NCI-H2227 (cell line): ENCODE data around the gene GPRC5B.

Source experiments
- DNase-seq: peaks from one replicate; lab custom pipeline; 2025; ENCODE audit not compliant: unreplicated experiment; lab: John Stamatoyannopoulos, UW

GPRC5B gene

DNA sequence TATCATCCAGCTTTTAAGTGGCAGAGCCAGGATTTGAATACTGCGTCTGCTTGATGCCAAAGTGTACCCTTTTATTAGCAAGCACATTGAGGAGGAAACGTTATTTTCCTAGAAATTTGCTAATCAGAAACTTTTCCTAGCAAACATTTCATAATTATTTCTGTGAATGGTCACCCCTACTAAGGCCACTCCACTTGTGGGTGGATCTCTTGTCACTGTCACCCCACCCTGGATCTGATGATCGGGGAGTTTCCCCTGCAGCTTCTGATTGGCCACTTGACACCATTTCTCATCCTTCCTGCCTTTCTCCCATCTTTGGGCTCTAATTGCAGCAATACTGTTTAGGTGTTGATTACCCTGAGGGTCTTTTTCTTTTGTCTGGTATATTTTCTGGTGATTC lies 35.9 kb downstream of the GPRC5B start:
- no peak for DNase-seq

DNA sequence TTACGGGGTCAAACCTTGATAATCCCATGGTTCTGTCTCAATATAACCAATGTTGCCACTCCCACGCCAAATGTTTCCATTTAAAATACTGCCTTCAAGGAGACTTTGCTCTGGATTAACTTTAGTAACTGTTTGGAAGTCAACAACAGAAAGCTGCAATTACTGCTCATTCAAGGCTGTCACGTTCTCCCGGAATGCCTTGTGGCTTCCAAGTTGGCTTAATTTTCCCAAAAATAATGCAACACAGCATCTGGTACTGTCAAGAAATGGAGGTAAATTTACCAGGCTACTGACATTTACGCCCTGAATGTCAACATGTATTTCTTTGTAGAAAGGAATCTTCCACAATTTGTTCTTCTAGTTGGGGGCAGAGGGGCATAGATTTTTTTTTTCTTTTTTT lies 38.2 kb downstream of the GPRC5B start:
- DNase-seq = no peak

DNA sequence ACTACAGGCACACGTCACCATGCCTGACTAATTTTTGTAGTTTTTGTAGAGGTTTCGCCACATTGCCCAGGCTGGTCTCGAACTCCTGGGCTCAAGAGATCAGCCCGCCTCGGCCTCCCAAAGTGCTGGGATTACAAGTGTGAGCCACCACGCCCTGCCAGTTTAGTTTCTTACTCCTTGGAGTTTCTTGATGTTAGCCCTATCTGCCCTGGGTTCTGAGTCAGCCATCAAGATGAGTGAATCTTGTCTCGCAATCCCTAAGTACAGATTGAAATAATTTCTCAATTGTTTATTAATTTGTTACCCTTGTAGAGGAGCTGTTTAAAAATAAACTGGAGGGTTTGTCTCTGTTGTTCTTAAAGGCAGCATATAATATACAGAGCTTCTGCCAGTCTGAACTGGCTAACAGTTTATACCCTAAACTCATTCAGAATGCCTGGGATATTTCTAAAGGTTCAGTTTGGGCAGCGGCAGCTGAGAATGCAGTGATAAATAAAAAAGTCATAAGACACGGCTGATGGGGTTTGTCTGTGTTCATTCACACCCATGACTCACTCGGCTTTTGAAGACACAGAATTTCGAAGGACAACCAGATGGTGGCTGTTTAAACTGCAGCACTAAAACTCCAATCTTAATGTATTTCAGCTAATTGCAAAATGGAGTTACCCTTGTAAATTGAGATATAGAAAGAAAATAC lies 39.6 kb downstream of the GPRC5B start:
- DNase-seq = no peak

DNA sequence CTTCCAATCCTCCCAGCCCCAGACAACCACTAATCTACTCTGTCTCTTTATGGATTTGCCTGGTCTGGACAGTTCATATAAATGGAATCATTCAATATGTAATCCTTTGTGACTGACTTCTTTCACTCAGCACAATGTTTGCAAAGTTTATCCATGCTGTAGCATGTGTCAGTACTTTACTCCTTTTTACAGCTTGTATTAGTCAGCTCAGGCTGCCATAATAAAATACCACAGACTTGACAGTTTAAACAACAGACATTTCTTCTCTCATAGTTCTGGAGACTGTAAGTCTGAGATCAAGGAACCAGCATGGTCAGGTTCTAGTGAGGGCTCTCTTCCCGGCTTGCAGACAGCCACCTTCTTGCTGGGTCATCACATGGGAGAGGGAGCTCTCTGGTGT lies 41.3 kb downstream of the GPRC5B start:
- no peak for DNase-seq

DNA sequence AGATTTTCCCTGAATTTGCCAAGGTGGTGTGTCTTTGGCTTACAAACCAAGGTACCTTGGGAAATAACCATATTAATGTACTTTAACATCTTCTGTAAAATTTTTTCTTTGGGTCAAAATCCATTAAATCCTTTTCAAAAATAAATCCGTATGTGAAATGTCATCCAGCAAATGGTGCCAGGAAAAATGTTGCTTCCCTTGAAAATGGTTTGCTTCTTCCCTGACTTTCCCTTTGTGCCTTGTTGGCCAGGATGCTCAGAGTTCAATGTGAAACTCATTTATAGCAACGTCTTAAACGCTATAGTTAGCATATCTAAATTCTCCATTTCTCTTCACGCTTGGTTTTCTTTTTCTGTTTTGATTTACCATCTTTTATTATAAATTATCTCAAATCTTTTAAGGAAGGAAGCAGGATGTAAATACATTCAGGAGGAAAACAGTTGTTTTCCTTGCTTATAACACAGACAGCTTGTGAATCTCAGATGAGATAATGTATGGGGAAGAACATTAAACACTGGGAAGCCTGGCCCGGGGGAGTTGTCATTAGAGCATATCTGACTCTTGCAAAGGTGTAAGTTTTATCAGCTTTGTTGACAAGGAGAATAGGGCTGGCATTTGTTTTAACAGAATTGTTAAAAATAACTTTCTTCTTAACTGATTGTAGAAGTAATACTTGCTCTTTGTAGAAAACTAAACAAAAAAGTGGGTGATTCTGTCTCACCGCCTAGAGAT lies 42.1 kb downstream of the GPRC5B start:
- no peak for DNase-seq

DNA sequence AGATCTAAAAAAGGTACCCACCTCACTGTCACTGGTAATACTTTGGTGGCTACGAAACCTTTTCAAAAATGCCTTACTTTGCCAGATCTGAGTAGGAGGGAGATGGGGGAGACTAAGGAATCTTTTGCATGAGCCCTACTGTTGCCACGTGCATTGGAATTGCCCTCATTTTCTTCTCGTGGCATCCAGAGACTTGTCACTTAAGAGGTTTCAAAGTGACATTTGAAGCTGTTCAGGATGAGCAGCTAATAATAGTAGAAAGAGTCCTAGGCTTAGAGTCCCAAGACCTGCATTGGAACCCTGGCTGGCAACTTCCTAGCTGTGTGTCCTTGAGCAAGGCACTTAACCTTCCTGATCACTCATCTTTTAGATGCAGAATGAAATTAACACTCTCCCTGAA lies 43.5 kb downstream of the GPRC5B start:
- no peak for DNase-seq

DNA sequence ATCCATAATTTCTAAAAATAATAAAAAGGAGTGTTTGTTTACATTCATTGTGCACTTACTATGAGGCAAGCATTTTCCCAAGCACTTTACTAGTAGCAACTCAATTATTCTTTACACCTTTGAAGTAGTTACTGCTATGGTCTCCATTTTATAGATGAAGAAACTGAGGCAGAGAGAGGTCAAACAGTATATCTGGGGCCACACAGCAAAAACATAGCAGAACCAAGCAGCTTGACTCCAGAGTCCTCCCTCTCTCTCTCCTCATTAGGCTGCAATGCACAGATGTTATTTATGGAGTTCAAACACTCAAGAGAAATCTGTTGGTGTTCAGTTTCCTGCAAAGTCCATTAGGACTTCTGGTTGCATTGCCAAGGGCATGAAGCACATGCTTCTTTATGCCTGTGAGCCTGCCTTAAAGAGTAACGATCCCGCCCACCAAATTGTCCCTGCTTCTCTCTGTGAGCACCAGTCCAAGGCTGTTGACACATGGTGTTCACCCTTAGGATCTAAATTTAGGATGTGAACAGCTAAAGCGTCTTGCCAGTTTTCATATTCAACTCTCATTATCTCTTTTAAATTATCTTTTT lies 44.0 kb downstream of the GPRC5B start:
- peak; percentile 81 for DNase-seq

DNA sequence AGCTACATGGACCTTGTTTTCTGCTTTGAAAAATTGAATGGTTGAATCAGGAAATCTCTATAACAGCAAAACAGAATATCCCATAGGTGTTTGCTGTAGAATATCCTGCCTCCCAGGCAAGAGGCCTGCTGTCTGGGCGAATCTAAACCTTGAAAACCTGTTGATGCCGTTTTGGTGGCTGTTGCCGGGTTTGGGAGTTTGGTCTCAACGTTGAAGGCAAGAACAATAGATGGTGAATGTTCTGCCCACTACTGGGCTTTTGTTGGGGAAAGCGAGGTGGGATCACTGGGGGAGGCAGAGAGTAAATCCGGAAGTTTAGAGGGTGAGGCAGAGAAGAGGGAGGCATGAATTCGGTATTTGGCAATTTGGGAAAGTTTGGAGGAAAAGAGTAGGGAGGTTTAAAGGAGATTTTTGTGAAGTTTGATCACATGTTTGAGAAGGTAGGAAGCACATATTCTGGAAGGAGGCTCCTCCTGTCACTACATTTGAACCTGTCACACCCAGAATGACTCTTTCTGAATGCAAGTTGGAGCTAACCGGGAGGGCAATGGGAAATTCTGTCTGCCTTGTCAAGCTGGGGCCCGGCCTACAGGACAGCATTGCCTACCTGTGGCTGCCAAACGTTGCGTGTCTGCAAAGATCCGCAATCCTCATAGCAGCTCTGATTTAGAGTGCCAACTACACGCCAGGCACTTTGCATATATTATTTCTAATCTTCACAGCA lies 46.5 kb downstream of the GPRC5B start:
- DNase-seq = no peak

DNA sequence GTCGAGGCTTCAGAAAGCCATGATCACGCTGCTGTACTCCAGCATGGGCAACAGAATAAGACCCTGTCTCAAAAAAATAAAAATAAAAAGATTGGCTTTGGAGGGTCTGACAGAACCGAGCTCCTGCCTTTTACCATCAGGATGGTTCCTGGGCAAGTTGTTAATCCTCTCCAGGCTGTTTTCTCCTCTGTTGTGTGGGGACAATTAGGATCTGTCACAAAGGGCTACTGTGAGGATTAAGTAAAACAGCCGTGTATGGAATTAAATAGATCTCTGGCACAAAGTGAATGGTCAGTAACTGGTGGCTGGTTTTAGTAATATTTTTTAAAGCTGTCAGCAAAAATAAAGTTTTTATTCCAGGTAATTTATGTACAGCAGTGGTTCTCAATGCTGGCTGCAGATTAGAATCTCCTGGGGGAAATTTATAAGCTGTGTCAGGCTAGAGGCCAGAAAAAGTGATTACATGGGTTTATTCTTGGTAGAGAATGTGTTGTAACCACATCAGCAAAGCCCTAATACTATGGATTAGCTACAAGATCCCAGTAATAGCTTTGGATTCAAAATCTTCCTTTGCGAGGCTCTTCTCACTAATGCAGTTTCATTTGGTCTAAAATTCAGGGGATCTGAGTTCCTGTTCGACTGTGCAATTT lies 47.2 kb downstream of the GPRC5B start:
- DNase-seq = no peak

DNA sequence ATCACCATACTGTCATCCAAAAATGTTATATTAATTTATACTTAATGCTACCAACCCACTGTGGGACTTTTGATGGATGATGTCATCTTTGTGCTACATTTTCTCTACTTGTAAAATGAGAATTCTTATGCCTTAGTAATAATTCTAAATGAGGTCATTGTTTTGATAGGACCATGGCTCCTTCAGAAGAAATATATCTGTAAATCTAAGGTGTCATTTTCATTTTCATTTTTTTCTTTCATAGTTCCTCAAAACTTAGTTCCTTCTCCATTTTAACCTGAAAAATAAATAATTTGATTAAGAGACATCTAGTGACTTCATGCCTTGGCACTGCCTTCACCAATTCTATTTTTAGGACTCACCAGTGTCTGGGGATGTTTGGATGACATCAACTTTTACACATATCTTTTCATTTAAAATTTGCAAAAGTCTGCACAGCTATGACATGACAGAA lies 48.7 kb downstream of the GPRC5B start:
- no peak for DNase-seq

DNA sequence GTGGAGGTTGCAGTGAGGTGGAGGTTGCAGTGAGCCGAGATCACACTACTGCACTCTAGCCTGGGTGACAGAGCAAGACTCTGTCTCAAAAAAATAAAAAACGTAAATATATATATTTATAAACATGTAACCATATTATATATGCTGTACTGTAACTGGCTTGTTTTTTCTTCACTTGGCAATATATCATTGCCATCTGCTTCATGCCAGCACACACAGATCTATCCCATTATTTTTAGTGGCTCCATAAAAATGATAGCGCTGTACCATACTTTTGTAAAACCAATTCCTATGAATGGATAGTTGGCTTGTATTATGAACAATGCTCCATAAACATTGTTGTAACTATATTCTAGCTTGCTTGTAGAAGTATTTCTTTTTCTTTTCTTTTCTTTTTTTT lies 49.5 kb downstream of the GPRC5B start:
- DNase-seq = no peak

DNA sequence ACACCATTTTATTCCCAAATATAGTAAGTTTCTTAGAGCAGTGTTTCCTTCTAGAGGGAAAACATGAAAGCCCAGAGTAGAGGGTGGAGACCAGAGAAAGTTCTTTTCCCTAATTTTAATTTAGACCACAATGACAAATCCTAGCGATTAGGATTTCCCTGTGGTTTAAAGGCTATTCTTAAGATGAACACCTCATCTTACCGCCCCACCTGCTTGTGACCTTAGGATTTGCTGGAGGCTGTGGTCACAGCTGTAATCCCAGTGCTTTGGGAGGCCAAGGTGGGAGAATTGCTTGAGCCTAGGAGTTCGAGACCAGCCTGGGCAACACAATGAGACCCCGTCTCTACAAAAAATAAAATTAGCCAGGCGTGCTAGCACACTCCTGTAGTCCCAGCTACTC lies 51.1 kb downstream of the GPRC5B start:
- DNase-seq = no peak

DNA sequence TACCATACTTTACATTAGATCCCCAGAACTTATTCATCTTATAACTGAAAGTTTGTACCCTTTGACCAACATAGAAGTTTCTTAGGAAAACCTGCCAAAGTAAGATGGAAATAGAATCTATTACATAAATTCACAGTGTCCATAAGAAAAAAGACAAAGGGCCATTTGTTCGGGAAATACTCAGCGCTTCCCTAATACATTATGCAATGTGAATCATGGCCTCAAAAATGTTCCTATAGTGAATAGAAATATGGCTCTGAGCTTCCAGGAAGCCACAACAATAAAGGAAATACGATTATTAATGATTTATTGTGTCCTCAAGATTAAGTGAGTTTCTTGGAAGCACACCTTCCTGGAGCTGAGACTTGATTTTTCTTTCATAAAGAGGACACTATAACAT lies 51.5 kb downstream of the GPRC5B start:
- DNase-seq = no peak

DNA sequence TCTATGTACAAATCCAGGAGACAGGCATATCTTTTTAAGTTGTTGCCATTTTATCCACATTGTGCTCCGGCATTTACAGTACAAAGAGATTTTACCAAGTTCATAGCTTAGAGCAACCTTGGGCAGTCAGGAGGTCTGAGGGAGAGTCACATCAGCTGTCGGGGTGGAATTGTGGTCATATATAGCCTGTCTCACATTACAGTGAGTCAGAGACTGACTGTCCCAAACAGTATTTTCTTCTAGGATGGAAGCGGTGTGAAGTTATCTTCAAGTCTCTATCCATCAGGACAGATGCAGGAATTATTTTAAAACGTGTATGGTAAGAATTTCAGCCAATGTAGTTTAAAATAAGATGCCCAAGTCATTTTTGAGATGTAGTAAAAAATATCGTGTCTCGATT lies 53.0 kb downstream of the GPRC5B start:
- DNase-seq = no peak

DNA sequence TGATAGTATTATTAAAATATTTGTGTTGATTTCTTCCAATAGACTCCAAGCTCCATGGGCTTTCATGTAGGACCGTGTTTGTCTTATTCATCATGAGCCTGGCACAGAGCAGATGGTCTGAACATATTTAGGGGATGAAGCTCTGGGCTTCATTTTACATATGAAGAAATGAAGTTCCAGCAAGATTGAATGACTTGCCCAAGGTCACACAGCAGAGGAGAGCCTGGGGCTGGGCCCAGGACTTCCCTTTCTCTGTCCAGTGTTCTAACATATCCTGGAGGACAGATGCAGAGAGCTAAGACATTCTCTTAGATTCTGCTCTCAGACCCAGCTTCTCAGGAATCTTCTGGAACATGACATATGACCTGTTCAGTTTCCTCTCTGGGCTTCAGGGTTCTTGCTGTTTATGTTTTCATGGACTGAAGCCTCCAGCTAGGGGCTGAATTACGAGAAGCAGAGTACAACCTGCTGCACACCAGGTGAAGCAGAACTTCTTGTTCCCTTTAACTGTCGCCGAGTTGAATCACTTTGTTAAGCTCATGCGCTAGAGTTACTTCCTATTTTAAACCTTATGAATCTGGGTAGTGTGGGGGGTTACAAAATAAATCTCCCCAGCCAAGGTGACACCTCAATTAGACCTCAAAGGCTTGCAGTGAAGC lies 53.6 kb downstream of the GPRC5B start:
- DNase-seq = no peak

DNA sequence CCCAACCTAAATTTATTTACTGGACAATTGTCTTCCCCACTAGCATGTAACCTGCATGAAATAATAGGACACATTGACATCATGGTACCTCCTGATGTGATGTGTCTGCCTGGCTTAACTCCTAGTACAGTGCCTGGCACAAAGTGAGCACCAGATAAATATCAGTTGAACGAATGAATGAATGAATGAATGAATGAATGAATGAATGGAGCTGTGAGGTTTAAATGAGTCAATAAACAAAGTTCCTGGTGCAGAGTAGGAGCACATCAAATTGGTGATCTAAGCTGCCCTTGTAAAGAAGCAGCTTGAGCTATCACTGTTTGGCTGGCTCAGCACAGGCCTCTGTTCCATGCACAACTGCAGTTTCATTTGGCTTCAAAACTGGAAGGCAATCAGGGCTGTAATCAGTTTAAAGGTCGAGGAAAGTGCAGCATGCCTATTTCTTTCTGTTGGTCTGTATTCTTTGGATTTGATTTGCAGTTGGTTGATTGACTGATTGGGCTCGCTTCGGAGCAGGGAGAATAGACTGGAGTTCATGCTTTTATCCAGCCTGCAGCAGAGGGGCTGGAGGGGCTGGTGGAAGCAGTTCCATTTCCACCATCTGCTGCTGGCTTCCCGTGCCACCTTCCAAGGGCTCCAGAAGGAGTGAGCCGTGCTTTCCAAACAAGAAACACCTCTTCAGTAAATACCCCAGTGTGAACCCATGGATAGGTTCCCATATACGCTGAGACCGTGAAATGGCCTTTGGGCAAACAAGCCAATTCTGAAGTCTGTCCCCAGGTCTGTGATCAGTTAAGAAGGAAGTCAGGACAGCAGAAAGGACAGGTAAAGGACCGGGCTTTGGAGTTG lies 54.6 kb downstream of the GPRC5B start:
- DNase-seq = no peak

DNA sequence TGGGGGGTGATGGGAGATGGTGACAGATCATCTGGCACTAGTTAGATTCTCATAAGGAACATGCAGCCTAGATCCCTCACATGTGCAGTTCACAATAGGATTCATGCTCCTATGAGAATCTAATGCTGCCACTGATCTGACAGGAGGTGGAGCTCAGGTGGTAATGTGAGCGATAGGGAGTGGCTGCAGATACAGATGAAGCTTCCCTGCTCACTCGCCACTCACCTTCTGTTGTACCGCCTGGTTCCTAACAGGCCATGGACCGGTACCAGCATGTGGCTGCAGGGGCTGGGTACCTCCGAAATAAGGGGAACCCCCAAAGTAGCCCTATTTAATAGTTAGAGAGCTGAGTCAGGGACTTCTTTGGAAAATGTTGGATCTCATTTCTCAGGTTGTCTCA lies 60.4 kb downstream of the GPRC5B start:
- no peak for DNase-seq

DNA sequence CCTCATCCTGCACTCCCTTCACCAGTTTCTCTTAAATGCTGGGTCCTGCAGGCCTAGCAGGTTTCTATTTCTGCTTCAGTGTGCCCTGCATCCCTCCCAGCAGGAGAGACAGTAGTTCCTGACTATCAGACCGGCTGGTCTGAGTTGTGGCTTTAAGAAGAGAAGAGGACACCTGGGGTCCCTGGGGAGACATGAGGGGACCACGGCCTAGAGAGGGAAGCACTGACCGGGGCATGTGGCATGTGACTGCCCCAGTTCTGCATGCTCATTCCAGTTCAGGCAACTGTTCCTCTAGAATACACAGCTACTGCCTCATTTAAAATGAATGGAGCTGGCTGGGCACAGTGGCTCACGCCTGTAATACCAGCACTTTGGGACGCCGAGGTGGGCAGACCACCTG lies 61.3 kb downstream of the GPRC5B start:
- no peak for DNase-seq

DNA sequence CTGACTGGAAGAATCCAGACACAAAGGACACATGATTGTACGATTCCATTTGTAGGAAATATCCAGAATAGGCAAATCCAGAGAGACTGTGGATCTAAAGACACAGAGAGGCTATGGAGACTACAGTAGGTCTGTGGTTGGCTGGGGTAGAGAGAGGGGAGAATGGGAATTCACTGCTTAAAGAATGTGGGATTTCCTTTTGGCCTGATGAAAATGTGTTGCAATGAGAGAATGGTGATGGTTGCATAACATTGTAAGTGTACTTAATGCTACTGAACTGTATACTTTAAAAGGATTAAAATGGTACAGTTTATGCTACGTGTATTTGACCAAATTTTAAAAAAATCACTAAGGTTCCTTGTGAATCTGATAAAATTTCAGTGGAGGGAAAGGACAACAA lies 62.1 kb downstream of the GPRC5B start:
- no peak for DNase-seq

DNA sequence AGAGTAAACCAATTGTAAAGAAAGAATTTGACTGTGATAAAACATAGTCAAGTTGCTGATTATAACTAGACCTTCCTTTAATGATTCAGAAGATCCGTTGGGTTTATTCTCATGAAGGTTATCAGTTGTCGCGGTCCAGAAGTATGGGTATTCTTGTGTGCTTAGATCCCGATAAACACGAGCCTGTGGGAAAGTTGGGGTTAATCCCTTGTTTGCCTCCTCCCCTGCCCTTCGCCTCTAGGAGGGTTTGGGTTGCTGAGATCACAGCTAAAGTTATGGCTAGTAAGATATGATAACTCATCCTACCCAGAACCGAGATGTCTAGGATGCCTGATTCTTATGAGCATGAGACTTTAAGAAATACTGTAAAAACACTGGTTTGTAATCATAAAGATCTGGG lies 66.8 kb downstream of the GPRC5B start:
- DNase-seq = no peak
